ENCODE data around the gene PEX16.

Gene PEX16

GRCh38 chr11:45934580-45935318 is 17.1 kb upstream of the PEX16 start:
- Histone ChIP-seq H3K4me1 (ENCODE audit: insufficient read depth, low read length, severe bottlenecking) (peaks cover 67% of the 10 kb centered on the region), H3F3A (ENCODE audit: insufficient read depth, low read length) (no peaks in the 10 kb centered on the region; the same call in 1 of the 2 replicates), H3K4me3 (ENCODE audit: low read depth, low read length, poor library complexity, severe bottlenecking) (no peak overlapping the region), H3K9ac (ENCODE audit: low read length) (no peak overlapping the region; the same call in 1 of the 2 replicates), H3K79me2 (ENCODE audit: insufficient read depth, low read length) (no peaks in the 10 kb centered on the region), H3K36me3 (ENCODE audit: insufficient read depth, low read length) (peaks cover 38% of the 10 kb centered on the region), H2AFZ (ENCODE audit: low read length) (no peak overlapping the region), H3K27me3 (ENCODE audit: insufficient read depth, low read length) (no peaks in the 10 kb centered on the region), H3K9me2 (ENCODE audit: low read depth, low read length) (no peaks in the 10 kb centered on the region), H3K9me3 (ENCODE audit: low read length) (no peaks in the 10 kb centered on the region), H3K27ac (ENCODE audit: low read depth, low read length, poor library complexity, severe bottlenecking) (peak overlapping the region; percentile 86), H3K4me2 (ENCODE audit: low read length) (no peak overlapping the region), H4K20me1 (ENCODE audit: insufficient read depth, low read length) (no peaks in the 10 kb centered on the region)
- TF ChIP-seq CTCF (IDR thresholded peaks at IDR 0.05; ENCODE audit: low read length): no peak
- TF ChIP-seq EZH2 (IDR thresholded peaks at IDR 0.05; ENCODE audit: borderline replicate concordance, low read length): no peak

GRCh38 chr11:45933846-45934579 is 16.3 kb upstream of the PEX16 start:
- no peaks in the 10 kb centered on the region for H3K9me3 ChIP-seq (ENCODE audit: low read length)
- H4K20me1 ChIP-seq (ENCODE audit: insufficient read depth, low read length): no peaks in the 10 kb centered on the region
- peak overlapping the region; percentile 23; the same call in 1 of the 2 replicates for H3K9ac ChIP-seq (ENCODE audit: low read length)
- no peak overlapping the region for H2AFZ ChIP-seq (ENCODE audit: low read length)
- H3F3A ChIP-seq (ENCODE audit: insufficient read depth, low read length): no peaks in the 10 kb centered on the region
- peak overlapping the region; percentile 51 for H3K4me3 ChIP-seq (ENCODE audit: low read depth, low read length, poor library complexity, severe bottlenecking)
- H3K79me2 ChIP-seq (ENCODE audit: insufficient read depth, low read length): no peaks in the 10 kb centered on the region
- TF ChIP-seq EZH2 (IDR thresholded peaks at IDR 0.05; ENCODE audit: borderline replicate concordance, low read length): no peak
- no peak for TF ChIP-seq CTCF (IDR thresholded peaks at IDR 0.05; ENCODE audit: low read length)
- peaks cover 38% of the 10 kb centered on the region for H3K36me3 ChIP-seq (ENCODE audit: insufficient read depth, low read length)
- no peaks in the 10 kb centered on the region for H3K27me3 ChIP-seq (ENCODE audit: insufficient read depth, low read length)
- H3K27ac ChIP-seq (ENCODE audit: low read depth, low read length, poor library complexity, severe bottlenecking): peak overlapping the region; percentile 86
- H3K4me1 ChIP-seq (ENCODE audit: insufficient read depth, low read length, severe bottlenecking): peaks cover 69% of the 10 kb centered on the region
- H3K9me2 ChIP-seq (ENCODE audit: low read depth, low read length): no peaks in the 10 kb centered on the region
- H3K4me2 ChIP-seq (ENCODE audit: low read length): peak overlapping the region; percentile 69

GRCh38 chr11:45933131-45933831 is 15.6 kb upstream of the PEX16 start:
- Histone ChIP-seq H3F3A (ENCODE audit: insufficient read depth, low read length) (no peaks in the 10 kb centered on the region), H3K27me3 (ENCODE audit: insufficient read depth, low read length) (no peaks in the 10 kb centered on the region), H2AFZ (ENCODE audit: low read length) (no peak overlapping the region), H3K9me2 (ENCODE audit: low read depth, low read length) (no peaks in the 10 kb centered on the region), H4K20me1 (ENCODE audit: insufficient read depth, low read length) (no peaks in the 10 kb centered on the region), H3K4me2 (ENCODE audit: low read length) (peak overlapping the region; percentile 69), H3K4me1 (ENCODE audit: insufficient read depth, low read length, severe bottlenecking) (peaks cover 62% of the 10 kb centered on the region), H3K9ac (ENCODE audit: low read length) (peak overlapping the region; percentile 41; the same call in 1 of the 2 replicates), H3K36me3 (ENCODE audit: insufficient read depth, low read length) (peaks cover 38% of the 10 kb centered on the region), H3K4me3 (ENCODE audit: low read depth, low read length, poor library complexity, severe bottlenecking) (peak overlapping the region; percentile 51), H3K9me3 (ENCODE audit: low read length) (no peaks in the 10 kb centered on the region), H3K79me2 (ENCODE audit: insufficient read depth, low read length) (no peaks in the 10 kb centered on the region), H3K27ac (ENCODE audit: low read depth, low read length, poor library complexity, severe bottlenecking) (peak overlapping the region; percentile 86)
- TF ChIP-seq EZH2 (IDR thresholded peaks at IDR 0.05; ENCODE audit: borderline replicate concordance, low read length) (no peak), CTCF (IDR thresholded peaks at IDR 0.05; ENCODE audit: low read length) (no peak)

Measured in OCI-LY1 (cell line).